T-helper 1 cell treated with Interleukin-12 subunit alpha and Interleukin-12 subunit beta and Interleukin-4 antibody, amounts not matched to agents 30 ng/mL and 1 ng/mL, for 36 hours (primary cell): ENCODE measurements around the gene CRAMP1. TPM values are rescaled to one million over a fixed set of nuclear protein-coding genes. Genes with fewer than 3 reads are reported as not detected.

Experiments used
- intact Hi-C: fragments of 100-400 bp; cut with micrococcal nuclease; formaldehyde crosslinking; loops from one replicate; pipeline ENCODE4 v1.15.1; 2024
- total RNA-seq: library from RNA; stranded (reverse); gene quantifications from 2 replicates; pipeline ENCODE4 v1.2.3, GENCODE V29; 2022

CRAMP1 gene
- total RNA-seq, 1 donor from 2014 or later, result 36.9 TPM

DNA sequence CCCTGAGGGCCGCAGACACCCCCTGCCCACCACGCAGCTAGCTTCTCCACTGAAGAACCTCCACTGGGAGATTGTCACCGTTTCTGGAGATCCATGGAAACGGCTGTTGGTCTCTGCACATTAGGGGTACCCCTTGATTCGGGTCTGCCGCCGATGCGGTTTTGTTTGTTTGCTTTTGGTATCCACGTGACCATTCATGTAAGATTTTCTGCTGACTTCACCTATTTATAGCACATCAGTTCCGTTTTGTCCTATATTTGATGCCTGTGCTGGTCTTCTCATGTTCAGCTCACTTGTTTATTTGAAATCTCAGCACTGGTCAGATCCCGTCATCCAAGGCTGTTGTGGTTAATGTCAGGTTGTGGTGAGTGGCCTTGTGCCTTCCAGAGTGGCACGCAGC, 21.1 kb downstream of the CRAMP1 start:
- intact Hi-C loops, result no loop called here

DNA sequence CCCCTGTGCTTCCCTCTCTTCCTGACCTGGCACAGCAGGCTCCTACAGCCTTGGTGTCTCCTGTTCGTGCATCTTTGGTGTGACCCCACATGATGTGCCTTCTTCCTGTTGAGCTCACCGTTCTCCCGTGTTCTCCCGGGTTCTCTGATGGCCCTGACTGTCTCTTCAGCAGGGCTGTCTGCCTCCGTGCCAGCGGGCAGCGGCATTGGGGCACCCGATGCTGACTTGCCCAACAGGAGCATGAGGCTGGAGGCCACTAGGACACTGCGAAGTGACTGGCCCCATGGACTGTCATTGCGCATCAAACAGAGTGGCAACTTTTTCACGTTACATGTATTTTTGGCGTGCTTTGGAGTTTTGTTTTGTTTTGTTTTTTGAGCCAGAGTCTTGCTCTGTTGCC, 22.4 kb downstream of the CRAMP1 start:
- intact Hi-C loops, result no loop called here

DNA sequence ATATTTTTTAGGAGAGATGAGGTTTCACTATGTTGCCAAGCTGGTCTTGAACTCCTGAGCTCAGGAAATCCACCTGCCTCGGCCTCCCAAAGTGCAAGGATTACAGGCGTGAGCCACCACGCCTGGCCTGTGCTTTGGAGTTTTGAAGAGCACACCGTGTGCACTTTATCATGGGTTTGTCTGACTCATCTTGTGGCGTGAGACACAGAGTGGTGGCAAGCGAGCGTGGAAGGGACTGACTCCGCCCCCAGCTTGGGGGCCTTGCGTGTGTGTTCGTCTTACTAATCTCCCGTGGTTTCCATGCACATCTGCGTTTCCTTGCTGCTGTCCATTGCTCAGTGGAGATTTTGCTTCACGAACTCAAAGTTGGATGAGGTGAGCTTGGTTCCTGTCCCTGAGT, 22.9 kb downstream of the CRAMP1 start:
- intact Hi-C loops, result no loop called here

DNA sequence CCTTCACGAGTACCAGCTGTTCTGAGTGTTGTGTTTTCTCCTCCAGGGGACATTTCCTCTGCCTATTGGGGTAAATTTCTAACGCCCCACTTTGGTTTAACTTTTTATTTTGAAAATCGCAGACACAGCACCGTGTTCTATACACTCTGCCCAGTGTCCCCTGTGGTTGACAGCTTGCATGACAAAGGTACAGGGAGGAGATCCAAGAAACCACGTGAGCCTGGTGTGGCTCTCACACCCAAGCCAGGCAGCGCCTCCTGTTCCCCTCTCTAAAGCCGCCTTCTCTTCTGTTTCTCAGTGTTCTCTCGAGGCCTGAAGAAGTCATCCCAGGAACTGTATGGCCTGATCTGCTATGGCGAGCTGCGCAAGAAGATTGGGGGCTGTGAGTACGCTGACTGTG, 25.4 kb downstream of the CRAMP1 start:
- intact Hi-C loops, result no loop called here

DNA sequence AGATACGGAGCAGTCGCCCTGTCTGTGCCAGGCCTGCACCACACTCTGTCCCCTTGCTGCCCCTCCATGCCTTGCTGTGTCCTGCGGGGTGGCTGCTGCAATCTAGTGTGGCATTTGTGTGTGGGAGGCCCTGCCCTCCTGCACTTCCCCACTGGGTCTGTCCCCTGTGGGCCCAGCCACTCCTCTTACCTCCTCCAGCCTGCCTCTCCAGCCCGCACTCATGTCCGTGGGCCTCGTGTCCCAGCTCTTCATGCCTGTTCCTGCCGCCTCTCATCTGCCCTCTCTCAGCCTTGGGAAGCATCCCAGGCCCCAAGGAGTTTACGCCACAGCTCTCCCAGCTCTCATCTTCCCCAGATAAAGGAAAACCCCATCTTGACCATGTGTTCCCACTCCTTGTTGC, 26.6 kb downstream of the CRAMP1 start:
- intact Hi-C loops, result no loop called here

DNA sequence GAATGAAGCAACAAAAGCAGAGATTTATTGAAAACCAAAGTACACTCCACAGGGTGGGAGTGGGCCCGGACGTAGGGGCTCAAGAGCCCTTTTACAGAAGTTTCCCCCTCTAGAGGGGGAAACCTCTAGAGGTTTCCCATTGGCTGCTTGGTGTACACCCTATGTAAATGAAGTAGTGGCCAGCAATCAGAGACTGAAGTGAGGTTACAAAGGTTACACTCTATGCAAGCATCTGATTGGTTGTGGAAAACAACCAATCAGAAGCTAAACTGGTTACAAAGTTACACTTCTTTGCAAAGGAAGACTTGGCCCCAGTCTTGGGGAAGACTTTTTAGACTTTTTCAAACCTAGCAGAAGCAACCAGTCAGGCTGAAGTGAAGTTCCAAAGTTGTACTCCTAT, 27.1 kb downstream of the CRAMP1 start:
- intact Hi-C loops, result no loop called here

DNA sequence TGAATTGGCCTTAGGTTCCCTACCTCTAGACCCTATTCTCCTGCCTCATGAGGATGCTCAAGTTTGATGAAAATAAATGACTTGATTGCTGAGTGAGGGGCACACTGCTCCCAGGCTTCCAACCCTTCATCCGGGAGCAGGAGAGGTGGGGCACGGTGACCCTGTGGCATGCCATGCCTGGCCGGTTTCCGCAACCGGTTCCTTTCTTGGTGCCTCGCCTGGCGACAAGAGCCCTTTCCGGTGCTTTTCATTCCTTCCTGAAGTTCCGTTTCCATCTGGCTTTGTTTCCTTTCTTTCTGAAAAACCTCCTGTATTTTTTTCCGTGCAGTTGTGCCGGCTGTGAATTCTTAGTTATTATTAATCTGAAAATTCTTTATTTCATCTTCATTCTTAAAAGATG, 27.7 kb downstream of the CRAMP1 start:
- intact Hi-C loops, result no loop called here

DNA sequence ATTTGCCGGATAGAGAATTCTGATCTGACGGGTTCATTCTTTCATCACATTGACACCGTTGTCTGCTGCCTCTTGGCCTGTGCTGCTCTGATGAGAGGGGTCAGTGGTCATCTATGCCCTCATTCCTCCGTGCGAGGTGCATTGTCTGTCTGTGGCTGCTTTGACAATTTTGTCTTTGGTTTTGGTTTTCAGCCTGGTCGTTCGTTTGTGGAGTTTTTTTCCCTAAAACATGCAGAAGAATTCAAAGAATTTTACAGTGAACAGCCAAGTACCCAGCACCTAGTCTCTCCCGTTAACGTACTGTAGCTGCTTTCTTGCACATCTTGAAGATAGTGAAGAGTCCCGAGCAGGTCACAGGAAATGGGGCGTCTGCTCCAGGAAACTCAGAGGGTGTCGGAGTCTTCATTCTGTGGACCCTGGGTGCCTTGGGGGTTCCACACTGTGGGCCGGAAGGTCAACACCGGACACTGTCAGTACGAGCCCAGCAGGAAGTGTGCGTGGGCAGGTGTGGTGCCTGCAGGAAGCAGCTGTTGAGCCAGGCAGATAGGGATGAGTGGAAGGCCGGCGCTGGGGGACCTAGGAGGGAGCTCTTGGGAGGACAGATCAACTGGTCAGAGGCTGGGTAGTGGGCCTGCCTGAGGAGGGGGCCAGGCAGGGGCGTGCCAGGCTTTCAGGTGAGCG, 28.2 kb downstream of the CRAMP1 start:
- intact Hi-C loops, result no loop called here

DNA sequence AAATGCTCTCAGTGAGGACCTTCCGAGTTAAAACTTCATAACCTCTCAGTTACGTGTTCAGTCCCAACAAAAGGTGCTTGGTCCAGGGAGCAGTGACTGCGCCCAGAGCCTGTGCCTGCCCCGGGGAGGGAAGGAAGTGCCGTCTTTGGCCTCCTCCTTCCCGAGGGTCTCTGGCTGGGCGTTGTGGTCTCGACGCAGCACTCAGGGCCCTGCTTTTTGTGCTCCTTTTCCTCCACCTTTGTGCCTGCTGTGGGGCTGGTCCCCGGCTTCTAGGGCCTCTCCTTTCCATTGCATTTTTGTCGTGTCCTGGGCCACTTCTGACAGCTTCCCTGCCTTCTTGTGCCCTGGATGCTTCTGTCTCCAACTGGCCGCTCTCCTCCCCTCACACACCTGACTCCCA, 29.1 kb downstream of the CRAMP1 start:
- intact Hi-C loops, result no loop called here

DNA sequence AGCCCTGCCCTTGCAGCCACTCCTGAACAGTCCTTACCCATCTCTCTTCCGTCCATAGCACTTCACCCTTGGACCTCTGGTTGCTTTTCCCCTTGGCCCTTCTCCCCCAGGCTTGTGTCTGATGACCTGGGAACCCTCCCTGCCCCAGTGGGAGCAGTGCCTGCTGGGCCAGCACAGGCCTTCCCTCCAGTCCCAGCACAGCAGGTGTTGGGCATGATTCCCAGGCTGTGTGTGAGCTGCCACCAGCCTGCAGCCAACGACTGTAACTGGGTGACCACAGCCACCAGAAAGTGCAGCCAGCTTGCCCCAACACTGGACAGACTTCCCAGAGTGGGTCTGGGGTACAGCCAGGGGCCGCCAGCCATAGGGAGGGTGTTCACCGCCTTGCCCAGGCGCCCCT, 30.0 kb downstream of the CRAMP1 start:
- intact Hi-C loops, result no loop called here

DNA sequence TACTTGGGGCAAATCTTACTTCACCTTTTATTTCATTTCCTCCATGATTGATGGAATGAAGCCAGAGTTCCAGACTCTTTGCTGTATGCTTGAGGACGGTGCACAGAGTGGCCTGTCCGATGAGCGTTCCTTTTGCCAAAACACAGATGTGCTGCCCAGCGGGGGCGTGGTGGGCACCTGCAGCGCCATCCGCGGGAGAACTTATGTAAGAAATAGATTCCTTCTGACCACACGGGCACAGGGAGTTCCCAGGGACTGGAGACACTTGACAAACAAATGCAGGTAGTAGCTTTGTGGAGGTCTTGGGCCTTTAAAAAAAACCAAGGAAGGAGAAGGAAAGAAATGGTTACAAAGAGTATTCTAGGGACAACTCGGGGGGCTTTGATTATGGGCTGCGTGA, 30.6 kb downstream of the CRAMP1 start:
- intact Hi-C loops, result no loop called here

DNA sequence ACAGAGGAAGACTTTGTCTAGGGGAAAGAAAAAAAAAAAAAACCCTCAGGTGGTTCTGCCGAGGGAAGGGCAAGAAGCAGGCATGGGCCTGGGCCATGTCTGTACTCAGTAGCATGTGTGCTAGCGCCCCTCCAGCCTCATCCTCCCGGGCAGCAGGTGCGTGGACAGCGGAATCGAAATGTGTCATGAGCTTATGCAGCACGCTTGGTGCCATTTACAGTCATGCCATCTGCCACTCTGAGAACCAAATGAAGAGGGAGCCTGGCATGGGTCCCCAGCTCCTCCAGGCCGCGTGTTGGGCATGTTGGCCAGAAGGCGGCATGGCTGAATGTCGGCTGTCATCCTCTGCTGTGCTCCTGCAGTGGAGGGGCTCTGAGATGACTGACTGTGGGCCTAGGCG, 31.4 kb downstream of the CRAMP1 start:
- intact Hi-C loops, result no loop called here

DNA sequence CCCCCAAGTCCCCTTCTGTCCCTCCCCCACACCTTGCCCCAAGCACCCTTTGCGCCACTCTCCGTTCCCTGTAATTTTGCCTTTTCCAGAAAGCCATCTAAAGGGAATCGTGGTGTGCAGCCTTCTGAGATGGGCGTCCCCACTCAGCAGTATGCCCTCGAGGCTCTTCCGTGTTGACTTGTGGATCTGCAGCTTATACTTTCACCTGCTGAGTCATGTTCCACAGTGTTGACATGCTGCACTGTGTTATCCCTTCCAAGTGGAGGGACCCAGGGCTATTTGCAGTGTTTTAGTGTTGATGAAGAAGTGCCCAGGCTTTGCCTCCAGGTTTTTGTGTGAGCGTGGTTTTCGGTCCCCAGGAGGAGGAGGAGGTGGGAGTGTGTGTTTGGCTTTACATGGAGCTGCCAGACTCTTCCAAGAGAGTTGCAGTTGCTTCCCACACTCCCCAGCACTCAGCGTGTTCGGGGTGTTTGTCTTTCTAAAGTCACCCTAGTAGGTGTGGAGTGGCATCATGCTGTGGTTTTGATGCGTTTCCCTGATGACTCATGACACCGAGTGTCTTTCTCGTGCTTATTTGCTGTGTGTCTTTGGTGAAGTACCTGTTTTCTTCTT, 33.9 kb downstream of the CRAMP1 start:
- intact Hi-C loops, result loop anchor here (1.0 kb wide), 2 partner anchors 32 to 34 kb away; partner anchors contain the start of genes CRAMP1, IFT140 and JPT2

DNA sequence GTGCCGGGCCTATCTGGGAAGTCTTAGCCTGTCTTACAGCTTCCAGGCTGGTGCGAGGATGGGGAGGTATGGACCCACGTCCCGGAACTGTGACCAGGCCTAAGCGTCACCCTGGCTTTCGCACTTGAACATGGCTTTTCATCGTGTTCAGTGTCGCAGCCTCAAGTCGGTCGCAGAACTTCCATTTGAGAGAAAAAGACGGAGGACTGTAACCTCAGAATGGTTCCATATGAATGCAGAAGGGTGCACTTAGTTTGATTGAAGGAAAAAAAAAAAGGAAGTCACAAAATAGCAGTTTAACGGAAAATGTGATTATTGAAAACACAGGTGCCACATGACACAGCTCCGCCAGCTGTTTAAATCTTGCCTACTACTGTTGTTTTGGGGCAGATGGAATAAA, 35.7 kb downstream of the CRAMP1 start:
- intact Hi-C loops, result no loop called here

DNA sequence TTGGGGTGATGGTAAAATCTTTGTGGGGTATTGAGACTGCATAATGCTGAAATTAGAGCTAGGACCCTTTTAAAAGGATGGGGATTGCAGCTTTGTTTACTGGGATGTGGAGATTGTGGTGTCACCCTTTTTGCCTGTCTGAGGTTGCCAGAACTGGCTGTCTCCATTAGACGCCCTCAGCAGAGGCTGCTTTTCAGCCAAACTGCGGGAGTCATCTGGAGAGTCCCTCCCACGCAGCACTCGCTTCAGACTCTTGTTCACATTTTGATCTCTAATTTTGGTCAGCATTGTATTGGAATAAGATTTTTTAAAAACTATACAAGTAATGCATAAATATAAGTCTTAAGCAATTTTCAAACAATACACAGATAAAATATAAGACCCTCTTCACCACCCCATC, 38.0 kb downstream of the CRAMP1 start:
- intact Hi-C loops, result no loop called here

DNA sequence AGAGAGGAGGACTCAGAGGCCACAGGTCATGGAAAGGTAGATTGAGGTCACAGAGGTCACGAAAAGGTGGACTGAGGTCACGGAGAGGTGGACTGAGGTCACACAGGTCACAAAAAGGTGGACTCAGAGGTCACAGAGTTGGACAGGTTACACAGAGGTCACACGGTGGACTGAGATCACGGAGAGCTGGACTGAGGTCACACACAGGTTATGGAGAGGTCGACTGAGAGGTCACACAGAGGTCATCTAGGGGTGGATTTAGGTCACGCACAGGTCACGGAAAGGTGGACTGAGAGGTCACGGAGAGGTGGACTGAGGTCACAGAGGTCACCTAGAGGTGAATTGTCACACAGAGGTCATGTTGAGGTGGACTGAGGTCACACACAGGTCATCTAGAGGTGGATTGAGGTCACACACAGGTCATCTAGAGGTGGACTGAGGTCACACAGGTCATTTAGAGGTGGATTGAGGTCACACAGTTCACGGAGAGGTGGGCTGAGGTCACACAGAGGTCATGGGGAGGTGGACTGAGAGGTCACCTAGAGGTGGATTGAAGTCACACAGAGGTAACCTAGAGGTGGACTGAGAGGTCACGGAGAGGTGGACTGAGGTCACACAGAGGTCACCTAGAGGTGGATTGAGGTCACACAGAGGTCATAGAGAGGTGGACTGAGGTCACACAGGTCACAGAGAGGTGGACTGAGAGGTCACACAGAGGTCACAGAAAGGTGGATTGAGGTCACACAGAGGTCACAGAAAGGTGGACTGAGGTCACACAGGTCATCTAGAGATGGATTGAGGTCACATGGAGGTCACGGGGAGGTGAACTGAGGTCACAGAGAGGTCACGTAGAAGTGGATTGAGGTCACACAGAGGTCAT, 39.2 kb downstream of the CRAMP1 start:
- intact Hi-C loops, result no loop called here

DNA sequence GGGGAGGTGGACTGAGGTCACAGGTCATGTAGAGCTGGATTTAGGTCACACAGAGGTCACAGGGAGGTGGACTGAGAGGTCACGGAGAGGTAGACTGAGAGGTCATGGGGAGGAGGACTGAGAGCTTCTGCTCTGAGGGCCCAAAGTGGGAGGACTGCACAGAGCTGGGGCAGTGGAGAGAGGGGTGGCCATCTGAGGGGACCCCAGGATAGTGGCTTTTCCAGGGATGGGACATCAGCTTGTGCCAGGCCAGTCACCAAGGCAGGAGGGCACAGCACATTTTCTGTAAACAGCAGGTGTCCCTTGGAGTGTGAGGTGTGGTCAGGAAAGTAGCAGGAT, 39.8 kb downstream of the CRAMP1 start:
- intact Hi-C loops, result no loop called here

DNA sequence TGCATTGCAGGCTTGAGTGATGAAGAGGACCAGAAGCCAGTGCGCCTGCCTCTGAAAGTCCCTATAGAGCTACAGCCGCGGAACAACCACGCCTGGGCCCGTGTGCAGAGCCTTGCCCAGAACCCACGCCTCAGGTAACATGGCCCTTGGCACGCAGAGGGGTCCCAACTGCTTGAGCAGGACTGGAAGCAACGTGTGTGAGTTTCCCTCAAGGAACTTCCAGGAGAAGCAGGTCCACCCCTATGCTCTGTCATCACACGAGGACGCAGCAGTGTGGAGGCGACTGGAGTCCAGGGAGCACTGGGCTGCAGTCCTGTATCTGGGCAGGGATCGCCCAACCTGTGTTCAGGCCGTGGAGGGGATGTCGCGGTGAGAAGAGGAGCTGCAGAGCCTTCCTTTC, 40.9 kb downstream of the CRAMP1 start:
- intact Hi-C loops, result no loop called here

DNA sequence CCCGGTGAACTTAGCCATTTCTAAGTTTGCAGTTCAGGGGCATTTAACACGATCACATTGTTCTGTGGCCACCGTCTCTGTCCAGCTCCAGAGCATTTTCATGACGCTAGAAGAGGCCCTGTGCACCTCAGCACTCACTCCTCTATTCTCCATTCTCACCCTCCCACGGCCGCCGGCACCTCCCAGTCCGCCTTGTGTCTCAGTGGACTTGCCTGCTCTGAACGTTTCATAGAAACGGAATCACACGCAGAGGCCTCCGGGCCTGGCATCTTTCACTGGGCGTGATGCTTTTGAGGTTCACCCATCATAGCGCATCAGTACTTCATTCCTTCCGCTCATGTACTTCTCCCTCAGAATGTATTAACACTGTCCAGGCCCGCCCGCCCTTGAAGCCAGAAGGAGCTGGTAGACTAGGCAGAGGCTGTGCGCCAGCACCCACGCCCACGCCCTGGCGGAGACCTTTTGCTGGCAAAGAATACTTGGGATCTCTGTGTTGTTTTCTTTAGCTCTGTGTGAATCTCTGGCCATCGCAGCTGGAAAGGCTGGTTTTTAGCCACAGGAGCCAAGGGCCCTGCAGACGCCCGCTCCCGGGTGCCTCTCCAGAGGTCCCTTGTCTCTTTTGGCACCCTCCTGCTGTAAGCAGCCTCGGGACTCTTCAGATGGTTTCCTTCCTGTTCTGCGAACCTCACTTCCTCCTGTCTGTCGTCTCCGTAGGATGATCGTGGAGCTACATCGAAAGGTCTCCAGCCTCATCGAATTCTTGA, 42.5 kb downstream of the CRAMP1 start:
- intact Hi-C loops, result no loop called here

DNA sequence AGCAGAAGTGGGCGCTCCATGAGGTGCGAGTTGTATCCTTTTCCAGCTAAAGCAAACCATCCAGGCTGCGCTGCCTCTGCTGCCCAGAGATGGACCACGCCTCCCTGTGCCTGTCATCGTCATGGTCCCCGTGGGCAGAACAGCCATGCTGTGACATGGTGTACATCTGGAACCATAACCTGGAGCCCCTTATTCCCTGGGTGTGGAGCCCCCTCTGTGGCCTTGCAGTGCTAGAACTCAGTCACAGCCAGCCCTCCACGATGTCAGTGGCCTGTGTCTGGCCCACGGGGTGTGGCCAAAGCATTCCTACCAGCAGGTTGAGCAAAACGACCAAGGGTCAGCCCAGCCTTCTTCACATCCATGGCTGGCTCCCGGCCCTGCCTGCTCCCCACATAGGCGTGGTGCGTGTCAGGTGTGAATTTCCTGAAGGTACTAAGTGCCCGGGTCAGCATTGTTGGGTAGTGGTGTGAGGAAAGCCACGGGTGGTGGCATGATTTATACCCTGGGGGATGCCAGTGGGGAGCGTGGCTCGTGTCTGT, 43.2 kb downstream of the CRAMP1 start:
- intact Hi-C loops, result no loop called here
